ENCODE data around the gene KIAA0513.

DNA sequence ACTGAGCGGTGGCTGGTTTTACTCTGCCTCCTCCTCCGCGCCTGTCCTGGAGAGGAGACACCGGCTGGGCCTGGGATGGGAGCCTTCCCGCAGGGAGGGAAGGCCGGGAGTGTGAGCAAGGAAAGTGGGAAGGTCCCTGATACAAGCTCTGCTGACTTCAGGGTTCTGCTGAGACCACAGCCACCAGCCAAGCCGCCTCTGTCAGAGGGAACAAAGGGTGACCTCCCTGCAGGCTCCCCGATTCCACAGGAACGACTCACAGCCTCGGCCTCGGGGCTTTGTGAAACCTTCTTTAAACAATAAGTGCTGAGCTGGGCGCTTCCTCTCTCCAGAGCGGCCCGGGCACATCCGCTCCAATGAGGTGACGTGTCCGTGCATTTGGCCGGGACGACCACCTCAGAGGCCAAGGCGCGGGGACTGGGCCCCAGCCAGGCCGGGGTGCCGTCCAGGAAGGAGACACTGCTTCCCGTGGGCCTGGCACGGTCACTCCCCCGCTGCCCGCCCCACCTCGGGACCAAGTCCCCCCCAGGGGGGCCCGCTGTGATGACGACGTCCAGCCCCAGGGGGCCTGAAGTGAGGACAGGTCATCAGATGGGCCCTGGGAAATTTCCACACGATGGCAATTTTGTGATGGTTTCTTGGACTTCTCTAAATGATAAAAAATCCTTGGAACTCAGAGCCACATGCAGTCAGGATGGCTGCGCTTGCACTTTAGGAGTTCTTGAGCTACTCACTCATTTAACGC is 96.5 kb downstream of the KIAA0513 start:
- TF ChIP-seq, protein P1, sequence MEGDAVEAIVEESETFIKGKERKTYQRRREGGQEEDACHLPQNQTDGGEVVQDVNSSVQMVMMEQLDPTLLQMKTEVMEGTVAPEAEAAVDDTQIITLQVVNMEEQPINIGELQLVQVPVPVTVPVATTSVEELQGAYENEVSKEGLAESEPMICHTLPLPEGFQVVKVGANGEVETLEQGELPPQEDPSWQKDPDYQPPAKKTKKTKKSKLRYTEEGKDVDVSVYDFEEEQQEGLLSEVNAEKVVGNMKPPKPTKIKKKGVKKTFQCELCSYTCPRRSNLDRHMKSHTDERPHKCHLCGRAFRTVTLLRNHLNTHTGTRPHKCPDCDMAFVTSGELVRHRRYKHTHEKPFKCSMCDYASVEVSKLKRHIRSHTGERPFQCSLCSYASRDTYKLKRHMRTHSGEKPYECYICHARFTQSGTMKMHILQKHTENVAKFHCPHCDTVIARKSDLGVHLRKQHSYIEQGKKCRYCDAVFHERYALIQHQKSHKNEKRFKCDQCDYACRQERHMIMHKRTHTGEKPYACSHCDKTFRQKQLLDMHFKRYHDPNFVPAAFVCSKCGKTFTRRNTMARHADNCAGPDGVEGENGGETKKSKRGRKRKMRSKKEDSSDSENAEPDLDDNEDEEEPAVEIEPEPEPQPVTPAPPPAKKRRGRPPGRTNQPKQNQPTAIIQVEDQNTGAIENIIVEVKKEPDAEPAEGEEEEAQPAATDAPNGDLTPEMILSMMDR (conservative IDR thresholded peaks at IDR 0.05; ENCODE audit: low read length), result no peak
- TF ChIP-seq EZH2phosphoT487 (IDR thresholded peaks at IDR 0.05; ENCODE audit: borderline replicate concordance), result no peak
